ENCODE results near the gene CLDN22. TPM values are rescaled to one million over a fixed set of nuclear protein-coding genes. Genes with fewer than 3 reads are reported as not detected.

The CLDN22 gene
- total RNA-seq, 1 donor from 2014 or later: not detected

GRCh38 chr4:183321079-183321478 is 1.0 kb upstream of the CLDN22 start:
- no peaks in the 10 kb centered on the region for H3K9me3 ChIP-seq
- DNase-seq (no peak), ATAC-seq (no peak)
- peaks cover 4% of the 10 kb centered on the region for H3K4me1 ChIP-seq
- no peak overlapping the region for H3K4me3 ChIP-seq
- intact Hi-C loops (cut with DNase I): no loop called here
- no peaks in the 10 kb centered on the region for H3K27me3 ChIP-seq (ENCODE audit: low read depth)
- H3K36me3 ChIP-seq: peaks cover 7% of the 10 kb centered on the region
- no peak for TF ChIP-seq CTCF (IDR thresholded peaks at IDR 0.05)
- H3K27ac ChIP-seq: no peak overlapping the region

GRCh38 chr4:183318656-183319055 is 1.4 kb downstream of the CLDN22 start:
- no peak overlapping the region for H3K27ac ChIP-seq
- H3K9me3 ChIP-seq: no peaks in the 10 kb centered on the region
- H3K4me3 ChIP-seq: no peak overlapping the region
- intact Hi-C loops (cut with DNase I): no loop called here
- no peaks in the 10 kb centered on the region for H3K27me3 ChIP-seq (ENCODE audit: low read depth)
- peaks cover 26% of the 10 kb centered on the region for H3K36me3 ChIP-seq
- TF ChIP-seq CTCF (IDR thresholded peaks at IDR 0.05): no peak
- ATAC-seq (no peak), DNase-seq (no peak)
- peaks cover 4% of the 10 kb centered on the region for H3K4me1 ChIP-seq

GRCh38 chr4:183314806-183315205 is 5.3 kb downstream of the CLDN22 start:
- Histone ChIP-seq H3K4me1 (no peaks in the 10 kb centered on the region), H3K36me3 (peaks cover 44% of the 10 kb centered on the region), H3K9me3 (no peaks in the 10 kb centered on the region), H3K27ac (no peak overlapping the region), H3K27me3 (ENCODE audit: low read depth) (no peaks in the 10 kb centered on the region), H3K4me3 (no peak overlapping the region)
- DNase-seq: no peak
- ATAC-seq: no peak
- TF ChIP-seq CTCF (IDR thresholded peaks at IDR 0.05): no peak
- intact Hi-C loops (cut with DNase I): no loop called here

GRCh38 chr4:183314336-183314735 is 5.7 kb downstream of the CLDN22 start:
- Histone ChIP-seq H3K27me3 (ENCODE audit: low read depth) (no peaks in the 10 kb centered on the region), H3K9me3 (no peaks in the 10 kb centered on the region), H3K4me1 (no peaks in the 10 kb centered on the region), H3K27ac (no peak overlapping the region), H3K36me3 (peaks cover 42% of the 10 kb centered on the region), H3K4me3 (no peak overlapping the region)
- intact Hi-C loops (cut with DNase I): no loop called here
- no peak for ATAC-seq
- DNase-seq: no peak
- no peak for TF ChIP-seq CTCF (IDR thresholded peaks at IDR 0.05)

GRCh38 chr4:183312841-183313240 is 7.2 kb downstream of the CLDN22 start:
- no peak for DNase-seq
- TF ChIP-seq CTCF (IDR thresholded peaks at IDR 0.05): no peak
- intact Hi-C loops (cut with DNase I): no loop called here
- no peak overlapping the region for H3K27ac ChIP-seq
- no peaks in the 10 kb centered on the region for H3K9me3 ChIP-seq
- no peaks in the 10 kb centered on the region for H3K27me3 ChIP-seq (ENCODE audit: low read depth)
- no peak overlapping the region for H3K4me3 ChIP-seq
- H3K36me3 ChIP-seq: peaks cover 41% of the 10 kb centered on the region
- peak in 1 of 2 donors; percentile 19 for ATAC-seq
- no peaks in the 10 kb centered on the region for H3K4me1 ChIP-seq

GRCh38 chr4:183306811-183307210 is 13.3 kb downstream of the CLDN22 start:
- DNase-seq: no peak
- Histone ChIP-seq H3K27me3 (ENCODE audit: low read depth) (no peaks in the 10 kb centered on the region), H3K4me1 (no peaks in the 10 kb centered on the region), H3K9me3 (no peaks in the 10 kb centered on the region), H3K27ac (no peak overlapping the region), H3K4me3 (no peak overlapping the region), H3K36me3 (peaks cover under 1% of the 10 kb centered on the region)
- no peak for ATAC-seq
- intact Hi-C loops (cut with DNase I): no loop called here
- no peak for TF ChIP-seq CTCF (IDR thresholded peaks at IDR 0.05)

Measured in lower lobe of right lung (tissue), 2 donors.